Activated CD4-positive, alpha-beta T cell treated with anti-CD3 and anti-CD28 coated beads, Interleukin-2, amount 50 U/mL, for 16 hours (primary cell): ENCODE results near the gene GALNT16.
"Not testable (repeated sequence)": the region's sequence is repeated elsewhere in the genome, so short reads cannot be mapped to it uniquely, and the experiment has no call there.

ENCODE experiments used
- DNase-seq: peaks from one replicate; pipeline ENCODE4 v3.0.0-alpha.2; 2020

The GALNT16 gene

DNA sequence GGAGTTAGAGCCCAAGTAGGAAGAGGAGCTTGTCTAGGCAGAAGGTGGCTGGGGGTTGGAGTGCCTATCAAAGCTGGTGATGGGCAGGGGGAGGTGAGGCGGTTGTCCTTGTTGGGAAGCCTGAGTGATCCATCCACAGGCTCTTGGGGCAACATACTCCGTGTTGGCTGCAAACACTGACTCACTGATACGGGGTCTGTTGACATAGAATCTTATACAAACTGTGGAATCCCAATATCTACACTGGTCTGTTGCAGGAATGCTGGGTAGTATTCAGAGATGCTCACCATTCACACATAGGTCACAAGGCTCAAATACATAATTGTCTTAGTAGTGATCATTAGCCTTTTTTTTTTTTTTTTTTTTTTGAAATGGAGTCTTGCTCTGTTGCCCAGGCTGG, 112.2 kb downstream of the GALNT16 start:
- no peak for DNase-seq

- DNase-seq: no peak
These were observed 113.1 kb downstream of the GALNT16 start for GRCh38 chr14:69373104-69373503.

- no peak for DNase-seq
These were observed 114.3 kb downstream of the GALNT16 start for GRCh38 chr14:69374235-69374634.

- DNase-seq: no peak
These were observed 115.2 kb downstream of the GALNT16 start for GRCh38 chr14:69375182-69375581.

GRCh38 chr14:69375722-69376121, 115.8 kb downstream of the GALNT16 start:
- no peak for DNase-seq

GRCh38 chr14:69376439-69376838, 116.5 kb downstream of the GALNT16 start:
- DNase-seq: no peak

DNA sequence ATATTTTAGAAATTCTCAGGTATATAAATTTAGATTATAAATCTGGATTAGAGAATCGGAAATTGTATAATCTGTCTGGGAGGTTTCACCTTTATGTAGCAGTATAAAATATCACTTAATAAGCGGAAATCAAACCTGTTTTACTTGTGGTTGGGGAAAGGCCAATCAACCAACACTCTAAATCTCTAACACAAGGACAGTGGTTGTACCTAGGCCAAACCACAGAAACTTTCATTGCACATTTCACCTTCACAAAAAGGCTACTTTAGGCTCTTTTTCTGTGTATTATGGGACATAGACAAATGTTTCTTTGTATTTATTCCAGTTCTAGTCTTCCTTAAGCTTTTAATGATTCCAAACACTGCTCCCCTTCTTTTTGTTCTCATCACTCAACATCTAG, 118.3 kb downstream of the GALNT16 start:
- DNase-seq: no peak

GRCh38 chr14:69387311-69387710, 127.4 kb downstream of the GALNT16 start:
- no peak for DNase-seq

- not testable (repeated sequence) for DNase-seq
These were observed 131.4 kb downstream of the GALNT16 start for GRCh38 chr14:69391400-69391799.

GRCh38 chr14:69392481-69392880, 132.5 kb downstream of the GALNT16 start:
- DNase-seq: no peak

GRCh38 chr14:69395929-69396328, 136.0 kb downstream of the GALNT16 start:
- no peak for DNase-seq

DNA sequence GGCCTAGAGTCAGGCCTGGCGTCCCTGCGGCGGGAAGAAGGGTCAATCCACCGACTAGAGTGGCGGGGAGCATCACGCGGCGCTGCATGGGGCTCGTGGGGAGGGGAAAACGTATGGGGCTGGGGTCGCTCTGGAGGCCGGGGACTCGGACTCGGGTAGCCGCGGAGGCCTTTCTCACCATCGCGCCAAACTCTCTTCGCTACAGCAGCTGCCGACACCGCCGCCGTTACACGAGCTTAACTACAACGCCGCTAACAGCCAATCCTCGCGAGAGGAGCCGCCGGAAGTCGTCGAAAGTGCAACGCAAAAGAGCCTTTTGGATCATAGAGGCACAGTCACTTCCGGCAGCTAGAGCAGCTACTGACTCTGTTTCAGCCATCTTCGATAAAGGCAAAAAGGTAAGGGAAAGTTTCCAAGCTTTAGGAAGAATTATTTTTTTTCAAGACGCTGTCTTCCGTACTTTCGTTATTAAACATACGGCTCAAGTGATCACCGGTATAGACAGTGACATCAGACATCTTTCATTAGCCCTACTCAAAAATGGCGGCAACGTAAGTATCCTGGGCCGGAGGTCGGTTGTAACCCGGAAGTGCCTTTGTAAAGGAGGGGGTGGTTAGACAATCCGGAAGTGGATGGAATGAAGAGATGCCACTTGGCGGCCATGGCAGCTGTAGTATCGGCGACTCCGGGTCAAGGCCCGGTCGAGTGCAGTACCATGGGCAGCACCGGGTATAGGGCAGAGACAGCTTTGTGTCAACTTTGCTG, 138.3 kb downstream of the GALNT16 start, which contains the start of the genes ERH and SLC39A9:
ERH (minus strand) TSS at position 247 of the 765 bp plus-strand sequence; CDS start at position 181, 66 bp downstream.
SLC39A9 (plus strand) TSS at position 640 of the 765 bp plus-strand sequence. CDS start 678 bp downstream, outside the sequence.
- DNase-seq: peak; percentile 96

- DNase-seq: no peak
These were observed 138.9 kb downstream of the GALNT16 start for GRCh38 chr14:69398818-69399210.

- no peak for DNase-seq
These were observed 139.8 kb downstream of the GALNT16 start for GRCh38 chr14:69399750-69400149.

- no peak for DNase-seq
These were observed 140.2 kb downstream of the GALNT16 start for GRCh38 chr14:69400154-69400553.

GRCh38 chr14:69401841-69402240, 141.9 kb downstream of the GALNT16 start:
- DNase-seq: no peak

GRCh38 chr14:69404478-69404877, 144.5 kb downstream of the GALNT16 start:
- no peak for DNase-seq

- no peak for DNase-seq
These were observed 144.9 kb downstream of the GALNT16 start for GRCh38 chr14:69404883-69405282.

GRCh38 chr14:69405762-69406161, 145.8 kb downstream of the GALNT16 start:
- peak; percentile 14 for DNase-seq
